ENCODE measurements around the gene PRKCA.
"Not testable (repeated sequence)": the region's sequence is repeated elsewhere in the genome, so short reads cannot be mapped to it uniquely, and the experiment has no call there.

Gene PRKCA

DNA sequence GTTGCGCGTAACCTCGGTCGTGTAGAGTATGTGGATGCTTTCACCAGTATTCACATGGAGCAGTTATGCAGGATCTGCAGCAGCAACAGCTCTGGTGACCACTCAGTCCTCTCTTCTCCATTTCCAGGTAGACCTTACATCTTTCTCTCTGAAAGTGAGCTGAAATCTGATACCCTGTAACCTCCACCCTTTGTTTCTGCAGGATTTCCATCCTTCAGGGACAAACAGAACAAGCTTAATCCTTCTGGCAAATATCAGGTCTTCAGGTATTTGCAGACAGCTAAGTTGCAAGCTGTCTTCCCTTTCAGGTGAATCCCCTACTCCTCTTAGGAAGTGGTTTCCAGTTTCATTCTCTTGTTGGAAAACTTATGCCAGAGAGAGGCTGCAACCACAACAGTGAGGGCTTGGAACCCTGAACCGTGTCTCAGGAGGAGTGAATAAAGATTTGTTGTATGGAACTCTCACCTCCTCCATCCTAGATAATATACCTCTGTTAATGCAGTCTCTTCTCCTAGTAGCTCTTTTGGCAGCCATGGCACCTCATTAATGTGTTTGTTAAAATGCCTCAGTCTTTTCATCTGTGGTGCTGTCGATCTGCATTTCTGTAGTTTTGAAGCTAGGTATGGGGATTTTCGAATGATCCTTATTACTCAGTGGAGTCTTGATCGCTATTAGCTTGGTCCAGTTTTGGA, 172.5 kb downstream of the PRKCA start:
- Histone ChIP-seq H3K4me1 (ENCODE audit: control insufficient read depth, insufficient read depth, low read length, unreplicated experiment) (peaks cover 34% of the 10 kb centered on the region), H3K36me3 (ENCODE audit: insufficient read depth, low read length) (no peaks in the 10 kb centered on the region), H2AFZ (ENCODE audit: low read length, unreplicated experiment) (no peak overlapping the region), H3K27me3 (ENCODE audit: insufficient read depth, low read length) (no peaks in the 10 kb centered on the region), H3K27ac (ENCODE audit: low read depth, low read length) (no peak overlapping the region), H3K79me2 (ENCODE audit: control insufficient read depth, insufficient read depth, low read length, unreplicated experiment) (peaks cover 67% of the 10 kb centered on the region), H3K4me3 (ENCODE audit: low read depth, low read length) (no peak overlapping the region)

DNA sequence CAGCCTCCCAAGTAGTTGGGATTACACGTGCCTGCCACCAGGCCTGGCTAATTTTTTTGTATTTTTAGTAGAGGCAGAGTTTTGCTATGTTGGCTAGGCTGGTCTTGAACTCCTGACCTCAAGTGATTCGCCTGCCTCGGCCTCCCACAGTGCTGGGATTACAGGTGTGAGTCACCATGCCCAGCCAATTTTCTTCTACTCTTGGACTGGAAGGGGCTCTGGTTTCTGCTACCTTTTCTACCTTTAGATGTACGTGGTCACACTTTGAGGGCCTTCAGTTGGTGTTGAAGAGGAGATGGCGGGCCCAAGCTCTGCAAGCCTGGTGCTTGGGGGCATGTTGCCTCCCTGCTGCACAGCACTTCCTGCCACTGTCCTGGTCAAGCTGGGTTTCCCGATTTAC, 173.6 kb downstream of the PRKCA start:
- H3K4me3 ChIP-seq (ENCODE audit: low read depth, low read length) = no peak overlapping the region
- no peak overlapping the region for H2AFZ ChIP-seq (ENCODE audit: low read length, unreplicated experiment)
- no peak overlapping the region for H3K27ac ChIP-seq (ENCODE audit: low read depth, low read length)
- H3K79me2 ChIP-seq (ENCODE audit: control insufficient read depth, insufficient read depth, low read length, unreplicated experiment) = peaks cover 69% of the 10 kb centered on the region
- H3K27me3 ChIP-seq (ENCODE audit: insufficient read depth, low read length) = no peaks in the 10 kb centered on the region
- H3K36me3 ChIP-seq (ENCODE audit: insufficient read depth, low read length) = no peaks in the 10 kb centered on the region
- peaks cover 27% of the 10 kb centered on the region for H3K4me1 ChIP-seq (ENCODE audit: control insufficient read depth, insufficient read depth, low read length, unreplicated experiment)

- H2AFZ ChIP-seq (ENCODE audit: low read length, unreplicated experiment) = no peak overlapping the region
- no peaks in the 10 kb centered on the region for H3K36me3 ChIP-seq (ENCODE audit: insufficient read depth, low read length)
- H3K27ac ChIP-seq (ENCODE audit: low read depth, low read length) = no peak overlapping the region
- no peak overlapping the region for H3K4me3 ChIP-seq (ENCODE audit: low read depth, low read length)
- H3K27me3 ChIP-seq (ENCODE audit: insufficient read depth, low read length) = no peaks in the 10 kb centered on the region
- H3K79me2 ChIP-seq (ENCODE audit: control insufficient read depth, insufficient read depth, low read length, unreplicated experiment) = peaks cover 64% of the 10 kb centered on the region
- H3K4me1 ChIP-seq (ENCODE audit: control insufficient read depth, insufficient read depth, low read length, unreplicated experiment) = peaks cover 24% of the 10 kb centered on the region
Observed at GRCh38 chr17:66477615-66478283, 175.3 kb downstream of the PRKCA start.

GRCh38 chr17:66479230-66479889, 176.9 kb downstream of the PRKCA start:
- not testable (repeated sequence) for H3K27ac ChIP-seq (ENCODE audit: low read depth, low read length); H3K4me3 ChIP-seq (ENCODE audit: low read depth, low read length); H3K27me3 ChIP-seq (ENCODE audit: insufficient read depth, low read length); H2AFZ ChIP-seq (ENCODE audit: low read length, unreplicated experiment); H3K36me3 ChIP-seq (ENCODE audit: insufficient read depth, low read length)
- Histone ChIP-seq H3K79me2 (ENCODE audit: control insufficient read depth, insufficient read depth, low read length, unreplicated experiment) (peaks cover 62% of the 10 kb centered on the region), H3K4me1 (ENCODE audit: control insufficient read depth, insufficient read depth, low read length, unreplicated experiment) (peaks cover 15% of the 10 kb centered on the region)

GRCh38 chr17:66480243-66480642, 177.8 kb downstream of the PRKCA start:
- Histone ChIP-seq H2AFZ (ENCODE audit: low read length, unreplicated experiment) (no peak overlapping the region), H3K36me3 (ENCODE audit: insufficient read depth, low read length) (no peaks in the 10 kb centered on the region), H3K27me3 (ENCODE audit: insufficient read depth, low read length) (no peaks in the 10 kb centered on the region), H3K4me1 (ENCODE audit: control insufficient read depth, insufficient read depth, low read length, unreplicated experiment) (peaks cover 7% of the 10 kb centered on the region), H3K4me3 (ENCODE audit: low read depth, low read length) (no peak overlapping the region), H3K27ac (ENCODE audit: low read depth, low read length) (no peak overlapping the region), H3K79me2 (ENCODE audit: control insufficient read depth, insufficient read depth, low read length, unreplicated experiment) (peaks cover 59% of the 10 kb centered on the region)

DNA sequence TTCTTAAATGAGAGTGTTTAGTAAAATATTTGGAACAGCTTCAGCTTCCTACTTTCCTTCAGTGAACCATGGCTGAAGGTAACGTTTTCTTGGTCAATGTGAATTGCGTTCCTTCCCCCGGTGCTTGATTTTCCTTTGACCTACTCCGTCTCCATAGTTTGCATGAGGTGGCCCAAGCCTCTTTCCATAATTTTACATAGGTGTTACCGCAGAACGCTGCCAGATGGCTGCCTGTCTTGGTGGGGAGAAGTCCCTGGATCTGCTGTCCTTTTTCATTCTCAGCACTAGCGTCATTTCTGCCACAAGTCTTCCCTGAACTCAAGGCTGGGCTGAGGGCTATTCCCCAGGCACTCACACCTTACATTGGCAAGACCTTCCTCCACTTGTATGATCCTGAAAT, 178.4 kb downstream of the PRKCA start:
- Histone ChIP-seq H3K27me3 (ENCODE audit: insufficient read depth, low read length) (no peaks in the 10 kb centered on the region), H3K4me1 (ENCODE audit: control insufficient read depth, insufficient read depth, low read length, unreplicated experiment) (peaks cover 2% of the 10 kb centered on the region), H3K4me3 (ENCODE audit: low read depth, low read length) (no peak overlapping the region), H3K36me3 (ENCODE audit: insufficient read depth, low read length) (no peaks in the 10 kb centered on the region), H3K79me2 (ENCODE audit: control insufficient read depth, insufficient read depth, low read length, unreplicated experiment) (peaks cover 60% of the 10 kb centered on the region), H3K27ac (ENCODE audit: low read depth, low read length) (no peak overlapping the region), H2AFZ (ENCODE audit: low read length, unreplicated experiment) (no peak overlapping the region)

- Histone ChIP-seq H3K27ac (ENCODE audit: low read depth, low read length) (no peak overlapping the region), H3K27me3 (ENCODE audit: insufficient read depth, low read length) (no peaks in the 10 kb centered on the region), H3K4me1 (ENCODE audit: control insufficient read depth, insufficient read depth, low read length, unreplicated experiment) (no peaks in the 10 kb centered on the region), H3K79me2 (ENCODE audit: control insufficient read depth, insufficient read depth, low read length, unreplicated experiment) (peaks cover 62% of the 10 kb centered on the region), H3K36me3 (ENCODE audit: insufficient read depth, low read length) (no peaks in the 10 kb centered on the region), H2AFZ (ENCODE audit: low read length, unreplicated experiment) (no peak overlapping the region), H3K4me3 (ENCODE audit: low read depth, low read length) (no peak overlapping the region)
Observed at GRCh38 chr17:66481271-66481670, 178.9 kb downstream of the PRKCA start.

DNA sequence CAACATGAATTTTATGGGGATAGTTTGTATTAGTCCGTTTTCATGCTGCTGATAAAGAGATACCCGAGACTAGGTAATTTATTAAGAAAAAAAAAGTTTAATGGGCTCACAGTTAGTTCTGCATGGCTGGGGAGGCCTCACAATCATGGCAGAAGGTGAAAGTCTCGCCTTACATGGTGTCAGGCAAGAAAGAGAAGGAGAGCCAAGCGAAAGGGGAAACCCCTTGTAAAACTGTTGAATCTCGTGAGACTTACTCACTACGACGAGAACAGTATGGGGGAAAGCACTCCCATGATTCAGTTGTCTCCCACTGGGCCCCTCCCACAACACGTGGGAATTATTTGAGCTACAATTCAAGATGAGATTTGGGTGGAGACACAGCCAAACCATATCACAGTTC, 181.5 kb downstream of the PRKCA start:
- Histone ChIP-seq H3K4me1 (ENCODE audit: control insufficient read depth, insufficient read depth, low read length, unreplicated experiment) (no peaks in the 10 kb centered on the region), H3K27ac (ENCODE audit: low read depth, low read length) (no peak overlapping the region), H2AFZ (ENCODE audit: low read length, unreplicated experiment) (no peak overlapping the region), H3K79me2 (ENCODE audit: control insufficient read depth, insufficient read depth, low read length, unreplicated experiment) (peaks cover 58% of the 10 kb centered on the region), H3K27me3 (ENCODE audit: insufficient read depth, low read length) (no peaks in the 10 kb centered on the region), H3K36me3 (ENCODE audit: insufficient read depth, low read length) (no peaks in the 10 kb centered on the region), H3K4me3 (ENCODE audit: low read depth, low read length) (no peak overlapping the region)

DNA sequence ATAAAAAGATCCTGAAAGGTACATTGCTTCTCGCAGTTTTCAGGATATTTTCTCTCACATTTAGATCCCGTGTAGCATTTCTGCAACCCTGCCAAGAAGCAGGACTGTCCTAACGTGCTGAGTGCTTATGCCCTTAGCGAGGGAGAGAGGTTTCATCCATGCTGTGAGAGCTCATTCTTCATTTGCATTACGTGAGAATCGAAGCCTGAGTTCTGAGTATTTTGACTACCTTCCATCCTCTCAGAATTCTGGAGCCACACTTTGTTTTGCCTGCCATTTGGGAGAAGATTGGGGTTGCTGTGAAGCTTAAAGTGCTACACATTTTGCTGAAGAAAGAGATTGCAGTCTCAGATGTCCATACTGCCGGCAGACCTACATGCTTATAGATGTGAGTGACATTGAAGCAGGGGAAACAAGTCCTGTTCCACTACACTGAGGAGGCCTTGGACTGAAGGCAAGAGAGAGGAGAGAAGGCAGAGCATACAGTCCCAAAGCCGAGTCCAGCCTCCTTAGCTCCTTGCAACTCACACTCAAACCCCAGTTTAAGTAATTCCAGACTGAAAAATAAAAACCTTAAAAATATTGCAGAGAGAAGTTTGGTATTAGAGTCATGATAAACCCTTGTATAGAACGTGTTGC, 183.0 kb downstream of the PRKCA start:
- Histone ChIP-seq H3K79me2 (ENCODE audit: control insufficient read depth, insufficient read depth, low read length, unreplicated experiment) (peaks cover 57% of the 10 kb centered on the region), H3K27me3 (ENCODE audit: insufficient read depth, low read length) (no peaks in the 10 kb centered on the region)

DNA sequence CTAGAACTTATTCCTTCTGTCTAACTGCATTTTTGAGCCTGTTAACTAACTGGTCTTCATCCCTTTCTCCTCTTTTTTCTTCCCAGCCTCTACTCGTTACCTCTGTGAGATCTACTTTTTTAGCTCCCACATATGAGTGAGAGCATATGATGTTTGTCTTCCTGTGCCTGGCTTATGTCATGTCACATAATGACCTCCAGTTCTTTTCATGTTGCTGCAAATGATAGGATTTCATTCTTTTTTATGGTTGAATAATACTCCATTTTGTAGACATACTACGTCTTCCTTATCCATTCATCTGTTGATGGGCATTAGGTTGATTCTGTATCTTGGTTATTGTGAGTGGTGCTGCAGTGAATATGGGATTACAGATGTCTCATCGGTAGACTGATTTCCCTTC, 184.7 kb downstream of the PRKCA start:
- H3K4me3 ChIP-seq (ENCODE audit: low read depth, low read length) = no peak overlapping the region
- no peak overlapping the region for H3K27ac ChIP-seq (ENCODE audit: low read depth, low read length)
- H3K27me3 ChIP-seq (ENCODE audit: insufficient read depth, low read length) = no peaks in the 10 kb centered on the region
- H3K4me1 ChIP-seq (ENCODE audit: control insufficient read depth, insufficient read depth, low read length, unreplicated experiment) = peaks cover 12% of the 10 kb centered on the region
- no peaks in the 10 kb centered on the region for H3K36me3 ChIP-seq (ENCODE audit: insufficient read depth, low read length)
- H2AFZ ChIP-seq (ENCODE audit: low read length, unreplicated experiment) = no peak overlapping the region
- peaks cover 57% of the 10 kb centered on the region for H3K79me2 ChIP-seq (ENCODE audit: control insufficient read depth, insufficient read depth, low read length, unreplicated experiment)

More for the DNA sequence above, 183.0 kb downstream of the PRKCA start:
- H3K36me3 ChIP-seq (ENCODE audit: insufficient read depth, low read length) = no peaks in the 10 kb centered on the region
- no peak overlapping the region for H3K4me3 ChIP-seq (ENCODE audit: low read depth, low read length)
- no peak overlapping the region for H3K27ac ChIP-seq (ENCODE audit: low read depth, low read length)
- H2AFZ ChIP-seq (ENCODE audit: low read length, unreplicated experiment) = no peak overlapping the region
- H3K4me1 ChIP-seq (ENCODE audit: control insufficient read depth, insufficient read depth, low read length, unreplicated experiment) = no peaks in the 10 kb centered on the region

Measured in ACC112 (cell line).